Measurements from ENCODE around the gene DHRSX. TPM values are rescaled to one million over a fixed set of nuclear protein-coding genes. Genes with fewer than 3 reads are reported as not detected.

The DHRSX gene
- total RNA-seq, 4 donors from 2014 or later, result 19.9 to 36.5 (median 24.2) TPM

DNA sequence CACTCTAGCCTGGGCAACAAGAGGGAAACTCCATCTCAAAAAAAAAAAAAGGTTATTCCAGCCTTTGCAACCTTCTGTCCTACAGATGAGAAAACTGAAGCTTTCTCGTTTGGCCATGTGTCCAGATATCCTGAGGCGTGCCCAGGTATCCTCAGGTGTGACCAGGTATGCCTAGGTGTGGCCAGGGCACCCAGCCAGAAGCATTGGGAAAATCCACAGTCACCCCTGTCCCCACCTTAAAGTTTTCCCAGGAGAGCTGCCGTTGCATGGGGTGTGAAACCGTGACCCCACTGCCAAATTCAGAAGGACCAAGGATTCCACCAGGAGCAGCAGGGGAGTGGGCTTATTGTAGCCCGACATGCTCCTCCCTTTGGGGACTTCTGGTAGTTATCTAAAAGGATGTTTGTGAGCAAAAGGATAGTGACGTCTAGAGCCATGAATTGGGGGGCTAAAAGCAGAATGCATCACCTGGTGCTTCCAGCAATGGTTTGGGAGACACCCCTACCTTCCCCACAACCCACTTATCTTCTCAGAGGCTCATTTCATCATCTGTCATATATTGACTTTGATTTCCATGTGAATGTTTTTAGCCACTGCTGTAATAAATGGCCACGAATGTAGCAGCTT, 4.0 kb upstream of the DHRSX start:
- Histone ChIP-seq H3K4me3 (replicated peaks in 1 of 3) (no peak overlapping the region), H3K27me3 (no peaks in the 10 kb centered on the region), H3K4me1 (peaks cover under 1% of the 10 kb centered on the region in 2 donors), H3K9me3 (no peaks in the 10 kb centered on the region), H3K36me3 (no peaks in the 10 kb centered on the region), H3K27ac (no peak overlapping the region)
- DNase-seq, result no peak
- 72 to 74% methylated on average over 7 of the region's 7 CpGs for WGBS, 2 donors
- intact Hi-C loops (cut with DNase I), result loop anchor here (10.0 kb wide), 1 partner anchor 180 kb away; no protein-coding TSS in a partner anchor
- TF ChIP-seq, protein P1, sequence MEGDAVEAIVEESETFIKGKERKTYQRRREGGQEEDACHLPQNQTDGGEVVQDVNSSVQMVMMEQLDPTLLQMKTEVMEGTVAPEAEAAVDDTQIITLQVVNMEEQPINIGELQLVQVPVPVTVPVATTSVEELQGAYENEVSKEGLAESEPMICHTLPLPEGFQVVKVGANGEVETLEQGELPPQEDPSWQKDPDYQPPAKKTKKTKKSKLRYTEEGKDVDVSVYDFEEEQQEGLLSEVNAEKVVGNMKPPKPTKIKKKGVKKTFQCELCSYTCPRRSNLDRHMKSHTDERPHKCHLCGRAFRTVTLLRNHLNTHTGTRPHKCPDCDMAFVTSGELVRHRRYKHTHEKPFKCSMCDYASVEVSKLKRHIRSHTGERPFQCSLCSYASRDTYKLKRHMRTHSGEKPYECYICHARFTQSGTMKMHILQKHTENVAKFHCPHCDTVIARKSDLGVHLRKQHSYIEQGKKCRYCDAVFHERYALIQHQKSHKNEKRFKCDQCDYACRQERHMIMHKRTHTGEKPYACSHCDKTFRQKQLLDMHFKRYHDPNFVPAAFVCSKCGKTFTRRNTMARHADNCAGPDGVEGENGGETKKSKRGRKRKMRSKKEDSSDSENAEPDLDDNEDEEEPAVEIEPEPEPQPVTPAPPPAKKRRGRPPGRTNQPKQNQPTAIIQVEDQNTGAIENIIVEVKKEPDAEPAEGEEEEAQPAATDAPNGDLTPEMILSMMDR (IDR thresholded peaks at IDR 0.05), result no peak
- no peak for TF ChIP-seq POLR2A (IDR thresholded peaks at IDR 0.05)

- 90% methylated on average over 13 of the region's 13 CpGs for WGBS, 2 donors
- Histone ChIP-seq H3K4me1 (peaks cover 10% of the 10 kb centered on the region in 2 donors), H3K36me3 (no peaks in the 10 kb centered on the region), H3K9me3 (no peaks in the 10 kb centered on the region), H3K27me3 (no peaks in the 10 kb centered on the region), H3K4me3 (replicated peaks in 1 of 3) (no peak overlapping the region), H3K27ac (no peak overlapping the region)
- intact Hi-C loops (cut with DNase I), result loop anchor here (10.0 kb wide), 1 partner anchor 179 kb away; no protein-coding TSS in a partner anchor
- DNase-seq, result no peak
- TF ChIP-seq, protein P1 (IDR thresholded peaks at IDR 0.05), result no peak
Observed at GRCh38 chrX:2503591-2504500, 3.1 kb upstream of the DHRSX start.

DNA sequence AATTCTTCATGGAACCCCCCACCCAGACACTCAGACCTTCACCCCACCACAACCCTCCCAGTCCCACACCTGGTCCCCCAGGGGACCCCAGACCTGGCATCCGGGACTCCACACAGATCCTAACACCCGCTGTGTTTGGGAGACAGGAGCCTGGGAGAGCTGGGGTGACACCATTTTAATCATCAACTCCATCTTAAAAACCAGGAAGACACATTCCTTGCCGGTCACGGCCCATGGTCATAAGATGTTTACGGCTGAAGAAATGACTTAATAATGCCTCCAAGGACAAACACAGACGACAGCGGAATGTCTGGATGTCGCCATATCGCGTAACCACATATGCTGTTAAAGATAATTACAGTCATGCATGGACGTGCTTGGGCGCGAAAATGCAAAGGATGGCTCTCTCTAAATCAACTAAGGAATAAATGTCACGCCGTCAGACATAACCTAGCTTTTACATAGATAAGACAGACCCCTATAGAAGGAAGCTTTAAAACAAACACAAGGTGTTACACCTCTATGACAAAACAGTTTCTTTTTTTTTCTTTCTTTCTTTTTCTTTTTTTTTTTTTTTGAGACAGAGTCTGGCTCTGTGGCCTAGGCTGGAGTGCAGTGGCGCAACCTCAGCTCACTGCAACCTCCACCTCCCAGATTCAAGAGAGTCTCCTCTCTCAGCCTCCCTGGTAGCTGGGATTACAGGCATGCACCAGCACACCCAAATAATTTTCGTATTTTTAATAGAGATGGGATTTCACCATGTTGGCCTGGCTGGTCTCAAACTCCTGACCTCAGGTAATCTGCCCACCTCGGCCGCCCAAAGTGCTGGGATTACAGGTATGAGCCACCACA, 2.1 kb upstream of the DHRSX start:
- Histone ChIP-seq H3K36me3 (no peaks in the 10 kb centered on the region), H3K27me3 (no peaks in the 10 kb centered on the region), H3K27ac (no peak overlapping the region), H3K9me3 (no peaks in the 10 kb centered on the region), H3K4me3 (replicated peaks in 1 of 3) (no peak overlapping the region), H3K4me1 (peaks cover 19 to 20% of the 10 kb centered on the region in 2 donors)
- TF ChIP-seq POLR2A (IDR thresholded peaks at IDR 0.05), result no peak
- TF ChIP-seq, protein P1 (IDR thresholded peaks at IDR 0.05), result no peak
- intact Hi-C loops (cut with DNase I), result loop anchor here (10.0 kb wide), 1 partner anchor 178 kb away; no protein-coding TSS in a partner anchor
- DNase-seq, result no peak
- WGBS, 2 donors, result 65 to 68% methylated on average over 19 of the region's 19 CpGs

DNA sequence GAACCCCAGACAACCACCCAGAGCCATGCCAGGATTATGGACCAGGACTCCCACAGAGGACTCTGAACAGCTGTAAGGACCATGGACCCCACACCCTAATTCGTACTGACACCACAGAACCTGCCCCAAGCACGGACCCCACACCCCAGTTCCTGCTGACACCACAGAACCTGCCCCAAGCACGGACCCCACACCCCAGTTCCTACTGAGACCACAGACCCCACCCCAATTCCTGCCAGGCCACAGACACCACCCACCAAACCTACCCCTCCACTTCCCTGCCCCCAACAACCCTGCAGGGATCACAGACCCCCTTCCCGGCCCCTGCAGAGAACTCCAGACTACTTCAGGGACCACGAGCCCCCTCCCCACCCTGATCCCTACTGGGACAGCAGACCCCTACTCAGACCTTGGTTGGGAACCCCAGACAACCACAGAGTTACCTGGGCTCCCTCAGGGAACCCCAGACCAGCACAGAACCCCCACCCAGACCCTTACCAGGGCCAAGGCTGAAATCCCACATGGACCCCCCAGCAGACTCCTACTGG, 1.4 kb upstream of the DHRSX start:
- no peaks in the 10 kb centered on the region for H3K9me3 ChIP-seq
- DNase-seq, result no peak
- H3K4me3 ChIP-seq (replicated peaks in 1 of 3), result no peak overlapping the region
- intact Hi-C loops (cut with DNase I), result loop anchor here (10.0 kb wide), 1 partner anchor 177 kb away; no protein-coding TSS in a partner anchor
- no peak for TF ChIP-seq POLR2A (IDR thresholded peaks at IDR 0.05)
- TF ChIP-seq, protein P1 (IDR thresholded peaks at IDR 0.05), result no peak
- no peaks in the 10 kb centered on the region for H3K36me3 ChIP-seq
- WGBS, 2 donors, result 91 to 94% methylated on average over 5 of the region's 5 CpGs
- peaks cover 26 to 27% of the 10 kb centered on the region in 2 donors for H3K4me1 ChIP-seq
- no peaks in the 10 kb centered on the region for H3K27me3 ChIP-seq
- no peak overlapping the region for H3K27ac ChIP-seq

Data from thyroid gland (tissue), 4 donors.